Measurements from ENCODE around the gene RGL2. TPM values are rescaled to one million over a fixed set of nuclear protein-coding genes. Genes with fewer than 3 reads are reported as not detected.
"Not testable (repeated sequence)": the region's sequence is repeated elsewhere in the genome, so short reads cannot be mapped to it uniquely, and the experiment has no call there.

Gene RGL2
- total RNA-seq, 1 experiment from 2014 or later = 62.4 TPM

- DNase-seq (ENCODE audit: low spot score) = peak; percentile 19
- in situ Hi-C loops (cut with HindIII; ENCODE audit: low sequenced_read_pairs) = no loop called here
These were observed 1.3 kb downstream of the RGL2 start for GRCh38 chr6:33297406-33297955.

- in situ Hi-C loops (cut with HindIII; ENCODE audit: low sequenced_read_pairs) = no loop called here
- no peak for DNase-seq (ENCODE audit: low spot score)
These were observed 1.8 kb downstream of the RGL2 start for GRCh38 chr6:33296797-33297405.

- DNase-seq (ENCODE audit: low spot score) = no peak
- in situ Hi-C loops (cut with HindIII; ENCODE audit: low sequenced_read_pairs) = no loop called here
These were observed 2.9 kb downstream of the RGL2 start for GRCh38 chr6:33295621-33296369.

GRCh38 chr6:33294086-33294823 is 4.5 kb downstream of the RGL2 start:
- in situ Hi-C loops (cut with HindIII; ENCODE audit: low sequenced_read_pairs) = no loop called here
- no peak for DNase-seq (ENCODE audit: low spot score)

- in situ Hi-C loops (cut with HindIII; ENCODE audit: low sequenced_read_pairs) = no loop called here
- no peak for DNase-seq (ENCODE audit: low spot score)
These were observed 5.6 kb downstream of the RGL2 start for GRCh38 chr6:33292996-33293682.

- in situ Hi-C loops (cut with HindIII; ENCODE audit: low sequenced_read_pairs) = no loop called here
- DNase-seq (ENCODE audit: low spot score) = no peak
These were observed 8.3 kb downstream of the RGL2 start for GRCh38 chr6:33290459-33290858.

GRCh38 chr6:33289784-33290315 is 8.9 kb downstream of the RGL2 start:
- no peak for DNase-seq (ENCODE audit: low spot score)
- in situ Hi-C loops (cut with HindIII; ENCODE audit: low sequenced_read_pairs) = no loop called here

GRCh38 chr6:33288921-33289783 is 9.6 kb downstream of the RGL2 start, which contains the start of the genes PFDN6 and WDR46:
TSS of gene PFDN6 (plus strand) at chr6:33289601. CDS start at chr6:33289857, 256 bp downstream.
TSS of gene WDR46 (minus strand) at chr6:33289239. CDS start at chr6:33289170, 69 bp downstream.
- in situ Hi-C loops (cut with HindIII; ENCODE audit: low sequenced_read_pairs) = no loop called here
- peak; percentile 98 for DNase-seq (ENCODE audit: low spot score)

- DNase-seq (ENCODE audit: low spot score) = no peak
These were observed 10.4 kb downstream of the RGL2 start for GRCh38 chr6:33288141-33288920.

GRCh38 chr6:33286946-33287914 is 11.5 kb downstream of the RGL2 start:
- no peak for DNase-seq (ENCODE audit: low spot score)
- in situ Hi-C loops (cut with HindIII; ENCODE audit: low sequenced_read_pairs) = no loop called here

More at GRCh38 chr6:33288141-33288920, 10.4 kb downstream of the RGL2 start:
- in situ Hi-C loops (cut with HindIII; ENCODE audit: low sequenced_read_pairs) = no loop called here

- DNase-seq (ENCODE audit: low spot score); in situ Hi-C loops (cut with HindIII; ENCODE audit: low sequenced_read_pairs): not testable (repeated sequence)
These were observed 13.5 kb downstream of the RGL2 start for GRCh38 chr6:33285214-33285613.

GRCh38 chr6:33280539-33280938 is 18.2 kb downstream of the RGL2 start:
- no peak for DNase-seq (ENCODE audit: low spot score)
- in situ Hi-C loops (cut with HindIII; ENCODE audit: low sequenced_read_pairs) = no loop called here

- in situ Hi-C loops (cut with HindIII; ENCODE audit: low sequenced_read_pairs) = no loop called here
- peak; percentile 58 for DNase-seq (ENCODE audit: low spot score)
These were observed 18.7 kb downstream of the RGL2 start for GRCh38 chr6:33279971-33280511.

- peak; percentile 89 for DNase-seq (ENCODE audit: low spot score)
- in situ Hi-C loops (cut with HindIII; ENCODE audit: low sequenced_read_pairs) = no loop called here
These were observed 19.5 kb downstream of the RGL2 start for GRCh38 chr6:33279257-33279695.

GRCh38 chr6:33278810-33279209 is 19.9 kb downstream of the RGL2 start:
- in situ Hi-C loops (cut with HindIII; ENCODE audit: low sequenced_read_pairs) = no loop called here
- no peak for DNase-seq (ENCODE audit: low spot score)

- in situ Hi-C loops (cut with HindIII; ENCODE audit: low sequenced_read_pairs) = no loop called here
- no peak for DNase-seq (ENCODE audit: low spot score)
These were observed 20.4 kb downstream of the RGL2 start for GRCh38 chr6:33278392-33278741.

All from G401 (cell line).